HG03521 (cell line): ENCODE measurements around the gene TBX21.

Source experiments
- ATAC-seq: cut with Tn5 transposase; IDR thresholded peaks from one replicate; pipeline ENCODE4 v1.9.1; 2021; ENCODE audit warnings: mild to moderate bottlenecking, moderate library complexity; ENCODE audit not compliant: unreplicated experiment

Gene TBX21

GRCh38 chr17:47712330-47713023 lies 20.6 kb upstream of the TBX21 start:
- ATAC-seq = no peak

GRCh38 chr17:47713980-47714700 lies 18.9 kb upstream of the TBX21 start:
- no peak for ATAC-seq

GRCh38 chr17:47714773-47715396 lies 18.2 kb upstream of the TBX21 start:
- no peak for ATAC-seq

GRCh38 chr17:47715669-47716325 lies 17.2 kb upstream of the TBX21 start:
- no peak for ATAC-seq

- ATAC-seq = no peak
Observed at GRCh38 chr17:47716375-47716774, 16.7 kb upstream of the TBX21 start.

- ATAC-seq = no peak
Observed at GRCh38 chr17:47717261-47717697, 15.8 kb upstream of the TBX21 start.

- ATAC-seq = no peak
Observed at GRCh38 chr17:47717979-47718621, 14.9 kb upstream of the TBX21 start.

GRCh38 chr17:47718634-47719405 lies 14.2 kb upstream of the TBX21 start:
- no peak for ATAC-seq

GRCh38 chr17:47719411-47720152 lies 13.5 kb upstream of the TBX21 start:
- no peak for ATAC-seq

GRCh38 chr17:47720196-47720595 lies 12.8 kb upstream of the TBX21 start:
- ATAC-seq = no peak

- no peak for ATAC-seq
Observed at GRCh38 chr17:47720754-47721533, 12.1 kb upstream of the TBX21 start.

GRCh38 chr17:47721725-47722124 lies 11.3 kb upstream of the TBX21 start:
- ATAC-seq = no peak

- ATAC-seq = no peak
Observed at GRCh38 chr17:47724705-47725104, 8.3 kb upstream of the TBX21 start.

GRCh38 chr17:47725446-47726111 lies 7.5 kb upstream of the TBX21 start:
- no peak for ATAC-seq

- no peak for ATAC-seq
Observed at GRCh38 chr17:47726796-47727703, 6.0 kb upstream of the TBX21 start.

GRCh38 chr17:47727704-47728036 lies 5.4 kb upstream of the TBX21 start:
- ATAC-seq = no peak

- ATAC-seq = no peak
Observed at GRCh38 chr17:47728214-47728877, 4.7 kb upstream of the TBX21 start.
